GM21825 (cell line): ENCODE measurements around the gene DENND4B.
A peak's percentile ranks its signal among the peaks of the same experiment; 100 is the strongest.

ENCODE experiments used
- ATAC-seq: cut with Tn5 transposase; IDR thresholded peaks from one replicate; pipeline ENCODE4 v1.9.1; 2021; ENCODE audit warnings: mild to moderate bottlenecking, moderate library complexity; ENCODE audit not compliant: unreplicated experiment

Gene DENND4B

DNA sequence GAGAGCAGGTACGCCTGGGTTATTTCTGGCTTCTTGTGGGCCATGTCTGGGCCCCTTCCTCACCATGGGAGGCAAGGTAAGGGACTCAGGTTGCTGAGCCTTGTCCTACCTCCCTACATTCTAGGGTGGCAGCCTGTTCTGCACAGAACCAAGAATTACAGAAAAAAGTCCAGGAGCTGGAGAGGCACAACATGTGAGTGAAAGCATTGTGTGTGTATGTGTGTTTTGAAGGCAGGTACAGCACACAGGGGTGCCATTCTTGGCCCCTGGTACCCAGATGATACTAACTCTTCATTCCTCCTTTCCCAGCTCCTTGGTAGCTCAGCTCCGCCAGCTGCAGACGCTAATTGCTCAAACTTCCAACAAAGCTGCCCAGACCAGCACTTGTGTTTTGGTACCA, 26.6 kb upstream of the DENND4B start:
- no peak for ATAC-seq

DNA sequence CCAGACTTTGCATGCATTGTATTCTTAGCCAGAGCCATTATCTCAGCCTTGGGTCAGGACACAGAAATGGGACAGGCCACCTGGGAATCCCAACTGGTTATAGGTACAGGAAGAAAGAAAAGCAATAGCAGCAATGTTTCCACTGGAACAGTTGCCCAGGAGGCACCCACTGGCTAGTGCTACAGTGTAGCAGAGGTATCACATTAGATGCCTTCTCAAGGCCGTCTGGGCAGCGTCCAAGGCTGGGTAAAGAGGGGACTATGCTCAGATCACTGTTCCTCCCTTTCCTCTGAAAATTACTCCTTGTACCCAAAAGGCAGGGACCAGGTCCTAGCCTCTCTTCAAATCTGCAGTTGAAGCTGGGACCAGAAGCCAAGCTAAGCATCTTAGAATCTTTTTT, 23.8 kb upstream of the DENND4B start:
- no peak for ATAC-seq

- no peak for ATAC-seq
Measured at GRCh38 chr1:153968972-153969371, 22.5 kb upstream of the DENND4B start.

- no peak for ATAC-seq
Measured at GRCh38 chr1:153968408-153968807, 21.9 kb upstream of the DENND4B start.

GRCh38 chr1:153968000-153968363, 21.5 kb upstream of the DENND4B start:
- no peak for ATAC-seq

GRCh38 chr1:153967107-153967999, 20.8 kb upstream of the DENND4B start, which contains the start of gene CREB3L4:
CREB3L4 (plus strand) TSS chr1:153967902; CDS start chr1:153968526, 624 bp downstream.
- ATAC-seq = peak; percentile 64

- peak; percentile 3 for ATAC-seq
Measured at GRCh38 chr1:153963850-153964331, 17.4 kb upstream of the DENND4B start.

DNA sequence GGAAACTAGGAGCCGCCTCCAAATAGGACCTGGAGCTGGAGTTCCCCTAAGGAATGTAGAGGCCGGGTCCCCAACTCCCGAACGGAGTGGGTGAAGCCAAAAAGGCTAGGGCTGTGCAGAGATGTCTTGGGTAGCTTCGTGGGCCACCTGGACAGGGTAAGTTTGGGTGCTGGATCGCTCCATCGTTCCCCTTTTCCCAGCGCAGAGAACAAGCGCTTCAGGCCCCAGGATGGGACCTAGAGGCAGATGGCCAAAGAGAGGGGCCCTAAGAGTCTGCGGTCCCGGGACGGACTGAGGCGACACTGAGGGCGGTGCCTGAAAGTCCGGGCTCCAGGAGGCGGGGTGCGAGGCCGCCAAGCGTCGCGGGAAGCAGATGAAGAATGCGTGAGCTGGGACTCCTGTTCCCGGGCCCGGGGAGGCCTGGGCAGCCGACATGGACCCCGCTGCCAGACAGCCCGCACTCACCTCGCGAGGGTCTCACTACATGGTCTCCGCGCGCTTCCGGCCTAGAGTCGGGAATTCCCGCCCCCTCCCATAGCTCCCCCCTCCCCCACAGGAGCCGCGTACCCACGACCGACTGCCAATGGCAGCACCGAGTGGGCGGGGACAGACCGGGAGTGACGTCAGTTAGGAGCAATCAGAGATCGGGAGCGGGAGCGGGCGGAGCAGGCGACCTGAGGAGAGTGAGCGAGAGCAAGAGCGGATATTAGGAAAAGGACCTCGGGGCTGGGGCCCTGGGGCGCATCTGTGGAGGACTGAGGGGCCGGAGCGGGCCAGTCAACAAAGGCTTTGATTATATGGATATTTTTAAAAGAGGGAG, 16.7 kb upstream of the DENND4B start, which contains the start of gene SLC39A1:
TSS of gene SLC39A1 (minus strand) at position 508 of the 820 bp plus-strand sequence. CDS start 822 bp downstream, outside the sequence.
- peak; percentile 42 for ATAC-seq

DNA sequence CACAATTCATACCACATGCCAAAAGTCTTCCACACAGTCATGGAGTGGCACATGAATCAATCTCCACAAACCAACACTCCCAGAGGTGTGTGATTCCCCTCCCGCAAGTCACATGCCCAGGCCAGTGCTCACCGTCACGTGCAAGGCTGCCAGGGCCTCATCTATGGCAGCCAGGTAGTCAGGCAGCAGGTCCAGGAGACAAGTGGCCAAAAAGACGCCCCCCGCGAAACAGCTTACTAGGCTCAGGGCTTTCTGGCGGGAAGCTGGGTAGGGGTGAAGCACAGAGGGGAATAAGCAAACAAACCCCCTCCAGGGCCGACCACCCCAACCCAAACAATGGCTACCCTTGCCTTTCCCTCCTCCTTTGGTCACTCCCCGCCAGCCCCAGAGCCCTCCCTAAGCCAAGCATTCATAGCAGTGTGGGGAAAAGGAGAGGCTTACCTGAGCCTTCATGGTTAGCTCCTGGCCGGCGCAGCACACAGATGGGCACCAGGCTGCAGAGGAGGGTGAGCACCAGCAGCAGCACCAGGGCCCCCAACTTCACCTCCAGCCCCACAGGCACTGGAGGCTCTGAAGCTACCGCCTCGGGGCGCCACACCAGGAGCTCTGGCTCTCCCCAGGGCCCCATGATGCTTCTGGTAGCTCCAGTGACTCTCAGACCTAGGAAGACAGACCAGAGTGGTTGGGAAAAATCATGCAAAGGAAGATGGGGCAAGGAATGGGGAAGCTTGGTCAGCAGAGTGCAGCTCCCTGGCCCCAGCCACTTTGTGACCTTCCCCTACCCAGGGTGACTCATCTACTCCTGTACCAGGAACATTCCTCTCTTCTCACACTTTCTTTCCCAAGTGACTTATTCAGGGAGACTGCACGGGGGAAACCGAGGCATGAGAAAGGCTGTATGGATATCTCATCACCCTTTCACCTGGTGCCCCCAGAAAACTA, 15.8 kb upstream of the DENND4B start:
- ATAC-seq = no peak

GRCh38 chr1:153961421-153961820, 14.9 kb upstream of the DENND4B start:
- ATAC-seq = no peak

GRCh38 chr1:153960206-153960605, 13.7 kb upstream of the DENND4B start:
- ATAC-seq = no peak

- no peak for ATAC-seq
Measured at GRCh38 chr1:153959454-153959853, 12.9 kb upstream of the DENND4B start.

DNA sequence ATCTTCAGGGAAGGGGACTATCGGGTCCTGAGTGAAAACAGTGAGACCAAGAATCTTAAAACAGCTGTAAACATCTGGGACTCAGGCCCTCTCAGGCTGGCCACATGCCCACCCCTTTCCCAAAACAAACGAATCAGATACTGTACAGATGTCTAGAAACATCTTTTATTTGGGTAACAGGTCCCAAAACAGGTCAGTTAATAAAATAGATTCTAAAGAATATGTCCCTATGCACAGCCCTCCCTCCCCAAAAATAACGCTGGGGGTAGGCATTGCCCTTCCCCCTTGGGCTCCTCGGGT, 12.4 kb upstream of the DENND4B start:
- ATAC-seq = no peak

GRCh38 chr1:153958111-153958960, 11.8 kb upstream of the DENND4B start, which contains the start of gene CRTC2:
CRTC2 (minus strand) TSS chr1:153958612; CDS start chr1:153958497, 115 bp downstream.
- ATAC-seq = peak; percentile 71

GRCh38 chr1:153957744-153958110, 11.2 kb upstream of the DENND4B start:
- peak; percentile 16 for ATAC-seq

- ATAC-seq = no peak
Measured at GRCh38 chr1:153956997-153957715, 10.6 kb upstream of the DENND4B start.

DNA sequence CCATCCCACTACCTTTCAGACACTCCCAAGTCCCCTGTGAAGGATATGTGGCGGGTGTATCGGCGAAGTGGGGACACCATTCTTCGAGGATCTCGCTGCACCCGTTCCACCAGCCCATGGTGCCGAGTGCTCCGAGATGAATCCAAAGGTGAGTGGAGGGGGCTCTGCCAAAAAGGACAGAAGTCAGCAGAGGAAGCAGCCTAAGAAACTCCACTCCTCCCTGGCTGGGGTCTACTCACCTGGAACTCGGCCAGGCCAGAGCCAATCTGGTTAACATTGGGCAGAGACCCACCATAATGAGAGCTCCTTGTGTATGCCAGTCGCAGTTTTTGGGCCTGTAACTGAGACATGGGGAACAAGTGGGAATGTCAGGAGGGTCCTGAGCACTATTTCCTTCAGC, 8.3 kb upstream of the DENND4B start:
- no peak for ATAC-seq

DNA sequence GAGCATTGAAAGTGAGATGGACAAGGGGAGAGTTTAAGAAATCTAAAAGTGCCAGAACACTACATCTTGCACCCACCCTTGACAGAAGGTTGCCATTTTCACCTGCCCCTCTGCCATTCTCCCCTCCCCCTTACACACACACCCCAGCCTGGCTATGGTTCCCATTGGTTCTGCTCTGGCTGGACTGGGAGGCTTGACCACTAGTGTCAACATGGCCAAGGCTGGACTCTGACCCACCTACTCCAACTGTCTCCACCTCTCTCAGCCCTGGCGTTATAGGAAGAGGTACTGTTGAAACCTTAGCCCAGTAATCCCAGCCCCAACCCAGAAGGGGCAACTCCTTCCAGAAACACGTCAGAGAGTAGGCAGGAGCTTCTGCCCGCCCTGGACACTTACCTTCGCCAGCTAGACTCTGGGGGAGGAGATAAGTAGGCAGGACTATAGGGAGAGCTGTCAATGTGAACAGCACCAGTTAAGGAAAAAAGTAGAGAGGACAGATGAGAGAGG, 7.4 kb upstream of the DENND4B start:
- ATAC-seq = no peak

DNA sequence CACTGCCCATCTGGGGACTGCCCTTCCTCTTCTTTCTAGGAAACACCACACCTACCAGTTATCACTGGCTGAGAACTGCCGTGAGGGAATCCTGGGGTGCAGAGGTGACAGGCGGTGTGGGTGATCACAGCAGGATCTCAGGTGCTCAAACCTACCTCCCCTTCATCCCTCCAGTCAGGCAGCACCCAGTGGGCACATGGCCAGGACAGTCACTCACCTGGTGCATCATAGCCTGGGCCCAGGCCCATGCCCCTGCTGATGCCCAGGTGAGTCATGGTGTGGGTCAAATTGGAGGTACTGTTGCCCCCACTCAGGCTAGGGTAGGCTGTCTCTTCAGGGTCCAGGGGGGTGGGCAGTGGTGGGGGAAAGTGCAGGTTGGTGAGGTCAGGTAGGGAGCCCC, 5.3 kb upstream of the DENND4B start:
- no peak for ATAC-seq
